Mammary epithelial cell (primary cell): ENCODE data around the gene SCARB1.

Source experiments
- EZH2 ChIP-seq: IDR thresholded peaks from 2 replicates; pipeline ENCODE4 v1.6.1; 2012; ENCODE audit warnings: low read length, inconsistent platforms, borderline replicate concordance
- TF ChIP-seq, protein P1 (sequence below), 2 donors: IDR thresholded peaks in 1 of 2; conservative IDR thresholded peaks in 1 of 2; 2 replicates each; pipeline ENCODE4 v1.5.1; 2011 to 2012; ENCODE audit warnings: inconsistent platforms in 2 of 2, low read length in 2 of 2, mild to moderate bottlenecking in 2 of 2, control low read depth in 1 of 2, low read depth in 1 of 2; ENCODE audit not compliant: insufficient read depth in 1 of 2; ENCODE audit errors: extremely low read depth in 1 of 2

DNA sequence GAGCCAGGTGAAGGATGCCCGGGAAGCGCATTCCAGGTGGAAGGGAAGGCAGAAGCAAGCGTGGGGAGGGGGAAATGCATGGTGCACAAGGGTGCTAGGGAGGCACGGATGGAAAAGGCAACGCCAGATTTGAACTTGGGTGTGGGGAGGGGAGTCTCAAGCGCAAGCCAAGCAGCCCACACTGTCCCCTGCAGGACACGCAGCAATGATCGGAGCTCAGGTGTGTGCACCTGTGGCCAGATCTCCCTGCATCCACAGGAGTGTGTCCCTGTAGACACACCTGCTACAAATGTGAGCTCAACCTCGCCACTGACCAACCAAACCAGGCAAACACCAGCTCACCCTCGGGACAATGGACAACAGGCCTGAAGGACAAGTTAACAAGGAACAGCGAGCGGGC lies 63.2 kb downstream of the SCARB1 start:
- TF ChIP-seq, protein P1, sequence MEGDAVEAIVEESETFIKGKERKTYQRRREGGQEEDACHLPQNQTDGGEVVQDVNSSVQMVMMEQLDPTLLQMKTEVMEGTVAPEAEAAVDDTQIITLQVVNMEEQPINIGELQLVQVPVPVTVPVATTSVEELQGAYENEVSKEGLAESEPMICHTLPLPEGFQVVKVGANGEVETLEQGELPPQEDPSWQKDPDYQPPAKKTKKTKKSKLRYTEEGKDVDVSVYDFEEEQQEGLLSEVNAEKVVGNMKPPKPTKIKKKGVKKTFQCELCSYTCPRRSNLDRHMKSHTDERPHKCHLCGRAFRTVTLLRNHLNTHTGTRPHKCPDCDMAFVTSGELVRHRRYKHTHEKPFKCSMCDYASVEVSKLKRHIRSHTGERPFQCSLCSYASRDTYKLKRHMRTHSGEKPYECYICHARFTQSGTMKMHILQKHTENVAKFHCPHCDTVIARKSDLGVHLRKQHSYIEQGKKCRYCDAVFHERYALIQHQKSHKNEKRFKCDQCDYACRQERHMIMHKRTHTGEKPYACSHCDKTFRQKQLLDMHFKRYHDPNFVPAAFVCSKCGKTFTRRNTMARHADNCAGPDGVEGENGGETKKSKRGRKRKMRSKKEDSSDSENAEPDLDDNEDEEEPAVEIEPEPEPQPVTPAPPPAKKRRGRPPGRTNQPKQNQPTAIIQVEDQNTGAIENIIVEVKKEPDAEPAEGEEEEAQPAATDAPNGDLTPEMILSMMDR (conservative IDR thresholded peaks at IDR 0.05 in 1 of 2, IDR thresholded peaks at IDR 0.05 in 1 of 2; ENCODE audit: extremely low read depth in 1 of 2, insufficient read depth in 1 of 2, low read depth in 1 of 2, low read length in 2 of 2), result no peak
- TF ChIP-seq EZH2, result no peak
